Stimulated activated memory B cell treated with anti-CD40 and anti-IgM and Interleukin-4, amounts not matched to agents 10 μg/mL and 1 μg/mL and 100 μg/mL, for 72 hours (primary cell): ENCODE results near the gene MTA3.
A peak's percentile ranks its signal among the peaks of the same experiment; 100 is the strongest.

Experiments used
- ATAC-seq: fragments of 150-1000 bp; cut with Tn5 transposase; 2 replicates; pipeline ENCODE4 v1.10.0; 2021
- H3K27ac Mint-ChIP-seq: one replicate; pipeline ENCODE4 v1.8.0; 2022; ENCODE audit warnings: mild to moderate bottlenecking, mixed read lengths
- H3K27me3 Mint-ChIP-seq: one replicate; pipeline ENCODE4 v1.8.0; 2022; ENCODE audit warnings: mixed read lengths
- H3K36me3 Mint-ChIP-seq: one replicate; pipeline ENCODE4 v1.8.0; 2022; ENCODE audit warnings: mixed read lengths
- H3K4me1 Mint-ChIP-seq: one replicate; pipeline ENCODE4 v1.8.0; 2022; ENCODE audit warnings: mixed read lengths
- H3K4me3 Mint-ChIP-seq: one replicate; pipeline ENCODE4 v1.8.0; 2022; ENCODE audit warnings: mild to moderate bottlenecking, moderate library complexity, mixed read lengths
- H3K9me3 Mint-ChIP-seq: one replicate; pipeline ENCODE4 v1.8.0; 2022; ENCODE audit warnings: mixed read lengths

The MTA3 gene

DNA sequence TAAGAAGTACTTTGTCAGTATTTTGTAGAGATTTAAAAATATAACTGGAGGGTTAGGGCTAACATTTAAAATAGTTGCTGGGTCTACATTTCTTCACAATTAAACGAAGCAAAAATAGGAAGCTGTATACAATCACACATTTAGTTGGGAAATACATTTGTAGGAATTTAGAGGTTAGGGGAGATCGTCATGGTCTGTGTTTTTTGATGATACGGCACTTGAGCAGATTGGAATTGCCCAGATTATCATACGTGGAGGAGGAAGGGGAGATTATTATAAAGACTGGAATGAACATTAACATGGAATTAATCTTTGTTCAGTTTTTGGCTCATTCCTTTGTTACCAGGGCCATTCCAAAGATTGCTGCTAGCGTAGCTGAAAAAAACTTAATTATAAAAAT is 84.6 kb downstream of the MTA3 start:
- no peak overlapping the region for H3K4me3 Mint-ChIP-seq
- H3K4me1 Mint-ChIP-seq, result no peaks in the 10 kb centered on the region
- H3K27ac Mint-ChIP-seq, result no peak overlapping the region

DNA sequence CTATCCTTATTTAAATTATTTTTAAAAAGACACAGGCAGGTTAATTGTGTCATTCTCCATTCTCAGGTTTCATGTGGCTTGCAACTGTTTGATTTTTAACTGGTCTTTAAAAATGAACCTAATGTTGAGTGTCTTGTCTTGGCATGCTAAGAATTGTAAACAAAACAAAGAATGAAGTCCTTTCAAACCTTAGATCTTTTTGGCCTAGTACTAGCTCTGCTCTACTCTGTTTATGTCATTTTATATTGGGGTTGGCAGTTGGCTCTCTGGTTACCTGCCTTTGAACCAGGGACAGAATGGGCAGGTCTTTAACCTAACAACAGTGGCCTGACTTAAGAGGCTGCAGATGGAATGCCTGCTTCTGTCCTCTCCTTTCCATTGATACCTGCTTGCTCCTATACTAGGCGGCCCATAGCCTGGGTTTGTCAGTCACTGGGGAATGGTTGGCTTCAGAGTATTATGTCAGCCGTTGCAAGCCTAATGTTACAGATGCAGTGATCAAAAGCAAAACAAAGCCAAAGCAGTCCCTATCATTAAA is 85.5 kb downstream of the MTA3 start:
- H3K4me3 Mint-ChIP-seq, result no peak overlapping the region
- H3K27ac Mint-ChIP-seq, result no peak overlapping the region
- ATAC-seq, result no peak
- H3K9me3 Mint-ChIP-seq, result no peaks in the 10 kb centered on the region
- no peaks in the 10 kb centered on the region for H3K27me3 Mint-ChIP-seq
- H3K4me1 Mint-ChIP-seq, result no peaks in the 10 kb centered on the region
- peaks cover 21% of the 10 kb centered on the region for H3K36me3 Mint-ChIP-seq

More for the DNA sequence above, 84.6 kb downstream of the MTA3 start:
- peaks cover 18% of the 10 kb centered on the region for H3K36me3 Mint-ChIP-seq
- no peaks in the 10 kb centered on the region for H3K27me3 Mint-ChIP-seq
- ATAC-seq, result no peak
- no peaks in the 10 kb centered on the region for H3K9me3 Mint-ChIP-seq

DNA sequence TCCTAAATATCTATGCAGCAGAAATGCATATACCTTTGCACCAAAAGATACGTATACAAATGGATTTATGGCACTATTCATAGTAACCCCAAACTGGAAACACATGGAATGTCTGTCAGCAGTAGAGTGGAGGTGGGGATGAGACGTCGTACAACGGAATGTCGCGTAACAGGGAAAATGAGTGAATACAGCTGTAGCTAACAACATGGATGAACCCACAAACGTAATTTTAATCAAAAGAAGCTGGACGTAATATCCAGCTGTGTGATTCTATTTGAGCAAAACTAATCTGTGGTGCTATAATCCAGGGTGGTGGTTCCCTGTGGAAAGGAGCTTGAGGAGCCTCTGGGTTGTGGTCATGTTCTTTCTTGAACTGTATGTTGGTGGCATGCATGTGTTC is 89.9 kb downstream of the MTA3 start:
- Mint-ChIP-seq H3K27ac (no peak overlapping the region), H3K4me3 (no peak overlapping the region), H3K4me1 (peaks cover 6% of the 10 kb centered on the region), H3K9me3 (no peaks in the 10 kb centered on the region), H3K27me3 (no peaks in the 10 kb centered on the region), H3K36me3 (peaks cover 21% of the 10 kb centered on the region)
- no peak for ATAC-seq

DNA sequence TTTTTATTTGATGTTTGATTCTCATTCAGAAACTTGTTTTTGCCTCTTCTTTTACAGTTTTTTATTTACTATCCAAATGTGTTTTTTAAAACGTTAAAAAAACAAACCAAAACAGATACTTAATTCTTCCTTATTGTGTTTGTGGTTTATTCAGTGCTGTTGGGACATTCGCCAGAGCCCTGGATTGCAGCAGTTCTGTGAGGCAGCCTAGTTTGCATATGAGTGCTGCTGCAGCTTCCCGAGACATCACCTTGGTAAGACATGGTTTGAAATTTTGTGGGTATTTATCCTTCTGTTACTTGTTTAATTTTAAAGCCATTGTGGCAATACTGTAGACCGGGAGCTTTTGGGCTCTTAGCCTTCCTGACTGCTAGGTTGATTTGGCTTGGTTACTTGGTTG is 91.2 kb downstream of the MTA3 start:
- H3K36me3 Mint-ChIP-seq, result peaks cover 19% of the 10 kb centered on the region
- no peak overlapping the region for H3K27ac Mint-ChIP-seq
- no peaks in the 10 kb centered on the region for H3K27me3 Mint-ChIP-seq
- H3K9me3 Mint-ChIP-seq, result no peaks in the 10 kb centered on the region
- no peak overlapping the region for H3K4me3 Mint-ChIP-seq
- ATAC-seq, result no peak
- peaks cover 15% of the 10 kb centered on the region for H3K4me1 Mint-ChIP-seq

DNA sequence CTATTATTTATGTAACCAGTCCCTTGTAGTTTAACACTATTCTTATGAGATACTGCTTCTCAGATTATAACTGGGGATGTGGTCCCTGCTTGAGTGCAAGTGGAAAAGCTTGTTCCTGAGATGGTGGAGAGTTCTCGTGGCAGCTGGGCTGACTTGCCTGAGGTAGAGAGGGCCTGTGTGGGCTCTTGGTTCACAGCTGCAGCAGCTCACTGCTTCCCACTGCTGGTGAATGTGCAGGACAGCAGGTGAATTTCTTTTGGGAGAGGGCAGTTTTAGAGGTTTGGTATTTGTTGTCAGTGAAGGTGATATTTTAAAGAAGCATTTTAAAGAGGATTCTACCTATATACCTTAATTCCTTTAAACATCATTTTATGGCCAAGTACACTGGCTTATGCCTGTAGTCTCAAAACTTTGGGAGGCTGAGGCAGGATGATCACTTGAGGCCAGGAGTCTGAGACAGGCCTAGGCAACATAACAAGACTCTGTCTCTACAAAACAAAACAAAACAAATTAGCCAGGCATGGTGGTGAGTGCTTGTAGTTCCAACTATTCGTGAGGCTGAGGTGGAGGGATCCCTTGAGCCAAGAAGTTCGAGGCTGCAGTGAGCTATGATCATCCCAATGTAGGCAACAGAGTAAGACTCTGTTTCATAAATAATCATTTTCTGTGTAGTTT is 94.8 kb downstream of the MTA3 start:
- peak; percentile 86 for ATAC-seq
- peaks cover 19% of the 10 kb centered on the region for H3K36me3 Mint-ChIP-seq
- H3K4me3 Mint-ChIP-seq, result no peak overlapping the region
- no peaks in the 10 kb centered on the region for H3K9me3 Mint-ChIP-seq
- H3K27ac Mint-ChIP-seq, result peak overlapping the region; percentile 31
- H3K4me1 Mint-ChIP-seq, result peaks cover 15% of the 10 kb centered on the region
- H3K27me3 Mint-ChIP-seq, result no peaks in the 10 kb centered on the region

DNA sequence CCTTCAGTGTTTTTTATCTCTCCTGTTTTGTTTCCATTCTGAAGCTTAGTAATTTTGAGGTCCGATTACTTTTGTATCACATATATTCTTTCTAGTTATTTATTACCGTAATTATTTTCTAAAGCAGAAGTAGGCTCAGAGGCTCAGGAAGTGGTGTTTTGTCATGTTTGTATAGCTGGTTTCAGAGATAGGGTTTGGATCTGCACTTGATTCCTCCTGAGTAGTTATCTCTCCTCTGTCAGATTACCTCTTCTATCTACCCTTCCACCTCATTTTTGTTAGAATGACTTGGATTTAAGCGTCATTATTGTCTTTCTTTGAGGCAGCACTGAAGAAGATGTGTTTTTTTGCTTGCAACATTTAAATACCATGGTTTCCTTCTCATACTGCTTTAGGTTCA is 95.4 kb downstream of the MTA3 start:
- Mint-ChIP-seq H3K9me3 (no peaks in the 10 kb centered on the region), H3K4me3 (no peak overlapping the region), H3K27me3 (no peaks in the 10 kb centered on the region), H3K4me1 (peaks cover 15% of the 10 kb centered on the region), H3K36me3 (peaks cover 17% of the 10 kb centered on the region), H3K27ac (peak overlapping the region; percentile 31)
- ATAC-seq, result peak; percentile 68

DNA sequence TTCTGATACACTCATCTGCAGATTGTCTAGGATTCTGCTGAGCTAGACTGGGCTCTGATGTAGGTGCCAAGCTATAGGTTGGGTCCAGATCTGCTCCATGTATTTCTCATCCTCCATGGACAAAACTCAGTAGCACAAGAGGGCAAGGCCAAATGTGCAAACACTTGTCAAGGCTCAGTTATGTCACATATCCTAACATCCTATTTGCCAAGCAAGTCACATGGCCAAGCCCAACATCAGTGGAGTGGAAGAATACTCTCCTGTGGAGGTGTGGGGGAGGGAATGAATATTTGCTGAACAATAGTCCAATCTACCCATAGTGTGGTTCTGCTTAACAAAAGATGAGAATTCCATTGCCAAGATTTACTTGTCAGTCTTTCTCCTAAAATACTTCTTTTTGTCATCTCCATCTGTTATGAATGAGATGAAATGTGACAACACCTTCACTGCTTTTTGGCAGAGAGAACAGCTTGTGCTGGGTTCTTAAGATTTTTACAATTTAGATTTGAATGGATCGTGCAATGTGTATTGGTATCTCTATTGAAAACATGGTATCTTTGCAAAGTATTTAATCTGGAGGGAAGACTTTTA is 105.7 kb downstream of the MTA3 start:
- peaks cover 22% of the 10 kb centered on the region for H3K36me3 Mint-ChIP-seq
- ATAC-seq, result no peak
- no peaks in the 10 kb centered on the region for H3K27me3 Mint-ChIP-seq
- H3K27ac Mint-ChIP-seq, result no peak overlapping the region
- no peaks in the 10 kb centered on the region for H3K9me3 Mint-ChIP-seq
- H3K4me1 Mint-ChIP-seq, result peaks cover 9% of the 10 kb centered on the region
- H3K4me3 Mint-ChIP-seq, result no peak overlapping the region

DNA sequence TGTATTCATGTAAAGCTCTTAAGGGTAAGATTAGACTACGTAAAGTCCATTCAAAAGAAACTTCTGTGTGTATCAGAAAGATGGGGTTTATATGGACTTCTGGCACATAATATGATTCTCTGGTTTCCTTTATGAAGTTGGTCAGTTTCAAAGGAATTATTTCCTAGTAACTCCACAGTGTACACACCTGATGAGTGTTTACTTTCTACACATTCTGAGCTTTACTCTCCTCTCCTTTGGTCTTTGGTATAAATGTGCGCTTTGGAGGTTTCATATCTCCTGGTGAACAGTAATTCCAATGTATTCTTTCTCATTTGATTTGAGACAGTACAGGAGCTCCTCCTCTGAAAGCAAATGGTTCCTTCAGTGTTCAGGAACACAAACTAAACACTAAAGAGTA is 107.4 kb downstream of the MTA3 start:
- Mint-ChIP-seq H3K27me3 (no peaks in the 10 kb centered on the region), H3K9me3 (no peaks in the 10 kb centered on the region), H3K36me3 (peaks cover 24% of the 10 kb centered on the region), H3K27ac (no peak overlapping the region), H3K4me3 (no peak overlapping the region), H3K4me1 (no peaks in the 10 kb centered on the region)
- no peak for ATAC-seq

DNA sequence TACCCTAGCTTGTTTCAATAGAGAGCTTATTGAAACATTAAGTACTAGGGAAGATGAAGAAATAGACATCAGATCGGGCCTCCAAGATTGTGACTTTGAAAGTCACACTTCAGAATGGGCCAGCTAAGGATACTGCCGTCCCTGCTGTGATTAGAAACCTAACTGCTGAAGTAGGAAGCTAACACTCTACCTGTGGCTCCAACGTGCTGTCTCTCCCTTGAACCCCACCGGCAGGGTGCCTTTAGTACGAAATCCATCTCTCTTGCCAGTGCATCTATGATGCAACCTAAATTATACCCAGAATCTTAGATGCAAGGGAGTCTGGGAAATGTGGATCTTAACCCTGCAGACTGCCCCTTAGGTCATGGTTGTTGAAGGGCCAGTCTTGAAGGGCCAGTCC is 116.9 kb downstream of the MTA3 start:
- Mint-ChIP-seq H3K36me3 (peaks cover 43% of the 10 kb centered on the region), H3K4me3 (no peak overlapping the region), H3K4me1 (peaks cover 7% of the 10 kb centered on the region), H3K27me3 (no peaks in the 10 kb centered on the region), H3K27ac (no peak overlapping the region), H3K9me3 (no peaks in the 10 kb centered on the region)
- ATAC-seq, result no peak

DNA sequence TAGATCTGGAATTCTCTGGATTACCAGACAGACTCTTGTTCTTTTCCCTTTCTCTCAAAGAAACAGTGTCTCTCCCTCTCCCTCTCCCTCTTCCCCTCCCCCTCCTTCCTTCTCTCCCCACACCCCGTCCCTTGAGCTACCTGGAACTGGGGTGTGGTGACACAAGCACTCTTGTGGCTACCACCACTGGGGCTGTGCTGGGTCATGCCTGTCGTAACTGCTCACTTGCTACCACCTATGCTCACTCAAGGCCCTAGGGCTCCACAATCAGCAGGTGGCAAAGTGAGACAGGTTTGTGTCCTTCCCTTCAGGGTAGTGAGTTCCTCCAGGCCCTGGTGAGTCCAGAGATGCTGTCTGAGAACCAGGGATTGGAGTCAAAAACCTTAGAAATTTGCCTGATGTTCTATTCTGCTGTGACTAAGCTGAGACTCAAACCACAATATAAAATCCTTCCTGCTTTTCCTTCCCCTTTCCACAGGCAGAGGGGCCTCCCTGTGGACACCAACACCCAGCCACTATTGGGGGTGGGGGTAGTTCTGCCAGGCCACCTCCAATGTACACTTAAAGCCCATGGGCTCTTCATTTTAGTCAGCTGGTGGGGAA is 124.7 kb downstream of the MTA3 start:
- H3K4me1 Mint-ChIP-seq, result no peaks in the 10 kb centered on the region
- no peaks in the 10 kb centered on the region for H3K27me3 Mint-ChIP-seq
- no peak overlapping the region for H3K27ac Mint-ChIP-seq
- no peak overlapping the region for H3K4me3 Mint-ChIP-seq
- no peaks in the 10 kb centered on the region for H3K9me3 Mint-ChIP-seq
- H3K36me3 Mint-ChIP-seq, result peaks cover 26% of the 10 kb centered on the region
- ATAC-seq, result no peak

DNA sequence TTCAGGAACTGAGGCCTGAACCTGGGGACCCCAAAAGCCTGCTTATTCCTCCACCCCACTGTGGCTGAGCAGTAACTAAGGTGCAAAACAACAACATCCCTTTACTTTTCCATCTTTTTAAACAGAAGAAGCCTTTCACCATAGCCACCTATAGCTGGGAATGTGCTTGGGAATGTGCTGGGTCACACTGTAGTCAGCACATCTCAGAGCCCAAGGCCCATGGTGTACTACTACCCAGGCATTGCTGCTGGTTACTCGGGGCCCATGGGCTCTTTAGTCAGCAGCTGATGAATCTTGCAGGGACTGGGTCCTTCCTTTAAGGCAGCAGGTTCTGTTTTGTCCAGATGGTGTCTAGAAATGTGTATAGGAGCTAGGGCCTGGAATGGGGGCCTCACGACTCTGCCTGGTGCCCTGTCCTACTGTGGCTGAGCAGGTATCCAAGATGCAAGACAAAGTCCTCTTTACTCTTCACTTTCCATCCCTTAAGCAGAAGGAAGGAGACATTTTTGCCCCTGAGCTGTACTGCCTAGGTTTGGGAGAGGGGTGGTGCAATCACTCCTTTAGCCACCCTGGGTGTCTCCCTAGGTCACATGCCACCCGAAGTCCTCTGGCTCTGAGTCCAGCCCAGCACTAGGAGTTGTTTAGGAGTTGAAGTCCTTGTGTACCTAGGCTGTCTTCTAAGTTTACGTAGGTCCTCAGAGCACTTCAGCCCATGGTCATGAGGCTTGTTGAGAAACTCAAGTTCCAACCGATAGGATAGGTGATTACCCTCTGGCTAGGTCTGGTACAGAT is 125.5 kb downstream of the MTA3 start:
- H3K27me3 Mint-ChIP-seq, result no peaks in the 10 kb centered on the region
- H3K27ac Mint-ChIP-seq, result no peak overlapping the region
- no peaks in the 10 kb centered on the region for H3K9me3 Mint-ChIP-seq
- no peaks in the 10 kb centered on the region for H3K4me1 Mint-ChIP-seq
- ATAC-seq, result no peak
- H3K36me3 Mint-ChIP-seq, result peaks cover 19% of the 10 kb centered on the region
- H3K4me3 Mint-ChIP-seq, result no peak overlapping the region

DNA sequence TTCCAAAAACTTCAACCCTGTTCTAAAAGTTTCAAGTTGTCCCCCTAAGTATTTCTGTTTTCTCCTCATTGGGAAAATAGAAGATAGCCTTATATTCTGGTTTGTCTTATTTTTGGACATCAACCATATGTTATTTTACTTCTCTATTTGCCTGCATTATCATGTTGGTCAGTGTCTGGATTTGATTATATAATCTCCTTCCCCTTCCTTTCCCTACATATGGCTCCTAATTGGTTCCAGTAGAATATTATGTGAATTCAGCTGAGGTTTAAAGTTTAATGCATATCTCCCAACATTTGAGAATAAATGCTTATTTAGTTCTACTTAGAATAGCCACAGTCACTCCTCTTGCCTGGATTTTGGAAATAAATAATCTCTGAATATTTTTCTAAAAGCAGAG is 128.6 kb downstream of the MTA3 start:
- no peaks in the 10 kb centered on the region for H3K4me1 Mint-ChIP-seq
- no peaks in the 10 kb centered on the region for H3K27me3 Mint-ChIP-seq
- H3K9me3 Mint-ChIP-seq, result no peaks in the 10 kb centered on the region
- no peak for ATAC-seq
- H3K4me3 Mint-ChIP-seq, result no peak overlapping the region
- H3K27ac Mint-ChIP-seq, result no peak overlapping the region
- peaks cover 21% of the 10 kb centered on the region for H3K36me3 Mint-ChIP-seq

DNA sequence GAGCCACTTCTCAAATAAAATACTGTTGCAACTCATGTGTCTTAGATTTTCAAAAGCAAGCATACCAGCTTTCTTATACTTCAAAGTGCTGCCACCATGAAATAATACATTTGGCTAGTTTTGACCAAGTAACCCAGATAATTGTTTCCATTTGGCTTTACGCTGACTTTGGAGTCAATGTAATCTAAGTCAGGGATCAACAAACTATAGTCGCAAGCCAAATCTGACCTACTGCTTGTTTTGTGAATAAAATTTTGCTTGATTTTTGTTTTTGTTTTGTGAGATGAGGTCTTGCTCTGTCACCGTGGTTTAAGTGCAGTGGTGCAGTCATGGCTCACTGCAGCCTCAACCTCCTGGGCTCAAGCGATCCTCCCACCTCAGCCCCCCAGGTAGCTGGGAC is 130.5 kb downstream of the MTA3 start:
- H3K4me1 Mint-ChIP-seq, result no peaks in the 10 kb centered on the region
- no peak for ATAC-seq
- H3K9me3 Mint-ChIP-seq, result no peaks in the 10 kb centered on the region
- no peak overlapping the region for H3K4me3 Mint-ChIP-seq
- no peak overlapping the region for H3K27ac Mint-ChIP-seq
- H3K27me3 Mint-ChIP-seq, result no peaks in the 10 kb centered on the region
- peaks cover 21% of the 10 kb centered on the region for H3K36me3 Mint-ChIP-seq

DNA sequence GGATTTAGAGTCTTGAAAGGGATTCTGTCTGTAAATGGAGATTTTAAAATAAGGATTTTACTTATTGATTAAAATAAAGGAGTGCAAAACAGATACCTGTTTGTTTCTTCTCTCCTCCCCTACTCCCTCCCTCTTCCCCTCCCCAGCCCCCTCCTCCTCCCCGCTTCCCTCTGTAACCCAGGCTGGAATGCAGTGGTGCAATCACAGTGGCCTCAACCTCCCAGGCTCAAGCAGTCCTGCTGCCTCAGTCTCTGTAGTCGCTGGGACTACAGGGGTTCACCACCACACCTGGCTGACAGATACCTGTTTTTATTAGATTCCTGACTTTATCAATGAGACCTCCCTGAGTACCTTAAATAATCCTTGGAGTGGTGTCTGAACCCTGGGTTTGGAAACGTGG is 138.4 kb downstream of the MTA3 start:
- H3K27me3 Mint-ChIP-seq, result no peaks in the 10 kb centered on the region
- peaks cover 50% of the 10 kb centered on the region for H3K36me3 Mint-ChIP-seq
- H3K9me3 Mint-ChIP-seq, result no peaks in the 10 kb centered on the region
- H3K4me3 Mint-ChIP-seq, result no peak overlapping the region
- no peaks in the 10 kb centered on the region for H3K4me1 Mint-ChIP-seq
- ATAC-seq, result no peak
- no peak overlapping the region for H3K27ac Mint-ChIP-seq

DNA sequence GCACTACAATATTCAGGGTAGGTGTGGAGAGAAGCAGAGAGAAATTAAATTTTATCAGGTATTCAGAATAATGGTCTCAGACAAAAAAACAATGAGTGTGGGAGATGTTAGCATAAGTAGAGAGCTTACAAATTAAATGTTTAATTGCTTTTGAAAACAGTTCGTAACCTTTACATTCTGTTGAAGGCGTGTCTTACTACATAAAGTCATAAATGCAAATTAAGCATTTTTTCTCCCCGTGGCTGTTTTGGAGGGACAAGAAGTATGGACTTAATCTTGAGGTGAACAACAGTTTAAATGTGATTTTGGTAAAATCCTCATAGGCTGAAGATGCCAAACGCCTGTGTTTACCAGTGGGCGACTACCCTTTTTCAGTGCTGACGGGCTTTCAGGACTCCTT is 139.7 kb downstream of the MTA3 start:
- Mint-ChIP-seq H3K9me3 (no peaks in the 10 kb centered on the region), H3K27me3 (no peaks in the 10 kb centered on the region), H3K36me3 (peaks cover 49% of the 10 kb centered on the region), H3K27ac (no peak overlapping the region), H3K4me3 (no peak overlapping the region), H3K4me1 (no peaks in the 10 kb centered on the region)
- ATAC-seq, result no peak
